Smooth muscle cell (in vitro differentiated cells): Measurements from ENCODE around the gene MGAT4C. TPM values are rescaled to one million over a fixed set of nuclear protein-coding genes. Genes with fewer than 3 reads are reported as not detected.

Experiments
- DNase-seq: peaks from one replicate; lab custom pipeline; 2025; ENCODE audit not compliant: unreplicated experiment; lab: John Stamatoyannopoulos, UW
- H2AFZ ChIP-seq: fragments of 200-600 bp; sonication (generic); 2 replicates; pipeline ENCODE4 v1.6.0; 2016; ENCODE audit warnings: antibody characterized with exemption, low read depth, mild to moderate bottlenecking
- H3F3A ChIP-seq: fragments of 200-600 bp; sonication (generic); 2 replicates; pipeline ENCODE4 v1.6.0; 2017; ENCODE audit warnings: antibody characterized with exemption, low read depth
- H3K27ac ChIP-seq: fragments of 200-600 bp; sonication (generic); 2 replicates; pipeline ENCODE4 v1.5.1; 2016; ENCODE audit warnings: low read depth, mild to moderate bottlenecking
- H3K27me3 ChIP-seq: fragments of 200-600 bp; sonication (generic); 2 replicates; pipeline ENCODE4 v1.6.1; 2016; ENCODE audit warnings: low read depth, mild to moderate bottlenecking
- H3K36me3 ChIP-seq: fragments of 200-600 bp; sonication (generic); 2 replicates; pipeline ENCODE4 v1.5.1; 2016; ENCODE audit warnings: low read depth
- H3K4me1 ChIP-seq: fragments of 200-600 bp; sonication (generic); 2 replicates; pipeline ENCODE4 v1.5.1; 2016; ENCODE audit warnings: low read depth
- H3K4me2 ChIP-seq: fragments of 200-600 bp; sonication (generic); 2 replicates; pipeline ENCODE4 v1.6.0; 2016; ENCODE audit warnings: mild to moderate bottlenecking
- H3K4me3 ChIP-seq: fragments of 200-600 bp; sonication (generic); 2 replicates; pipeline ENCODE4 v1.5.1; 2016; ENCODE audit warnings: mild to moderate bottlenecking
- H3K79me2 ChIP-seq: fragments of 200-600 bp; sonication (generic); 2 replicates; pipeline ENCODE4 v1.6.0; 2016; ENCODE audit warnings: low read depth, mild to moderate bottlenecking
- H3K9ac ChIP-seq: fragments of 200-600 bp; sonication (generic); 2 replicates; pipeline ENCODE4 v1.6.0; 2016; ENCODE audit warnings: low read depth
- H3K9me3 ChIP-seq: fragments of 200-600 bp; sonication (generic); replicated peaks from 2 replicates; pipeline ENCODE4 v1.5.1; 2016; ENCODE audit warnings: low read depth
- H4K20me1 ChIP-seq: fragments of 200-600 bp; sonication (generic); 2 replicates; pipeline ENCODE4 v1.6.0; 2016; ENCODE audit warnings: low read depth
- CTCF ChIP-seq: fragments of 200-600 bp; sonication (generic); IDR thresholded peaks from 2 replicates; pipeline ENCODE4 v1.5.1; 2017; ENCODE audit warnings: borderline replicate concordance, mild to moderate bottlenecking, antibody characterized with exemption; ENCODE audit not compliant: insufficient read depth, poor library complexity, severe bottlenecking
- WGBS: methylation state at CpG from one replicate; pipeline ENCODE4 v1.1.7; 2016; ENCODE audit warnings: low lambda C conversion rate; 5-methylcytosine and 5-hydroxymethylcytosine counted together
- polyA plus RNA-seq: library from polyadenylated mRNA; unstranded; fragments of >200 nt; fragmentation: Nextera tagmentation; extraction: Ambion mirVana; gene quantifications from 2 replicates; pipeline ENCODE4 v1.2.1, GENCODE V29; 2016
- total RNA-seq: library from RNA; depleted of rRNA; stranded (reverse); fragments of >200 nt; gene quantifications from 2 replicates; pipeline ENCODE4 v1.2.3, GENCODE V29; 2014

The MGAT4C gene
- total and polyA plus RNA-seq, 2 experiments from 2014 or later: 0.22 TPM; not detected in 1

- H3K4me1 ChIP-seq: no peaks in the 10 kb centered on the region
- H3K4me2 ChIP-seq: no peak overlapping the region
- no peaks in the 10 kb centered on the region for H3F3A ChIP-seq
- 97% methylated on average over 5 of the region's 5 CpGs for WGBS
- no peak overlapping the region for H3K27ac ChIP-seq
- H3K9me3 ChIP-seq: no peaks in the 10 kb centered on the region
- no peaks in the 10 kb centered on the region for H4K20me1 ChIP-seq
- H2AFZ ChIP-seq: no peak overlapping the region
- no peak overlapping the region for H3K9ac ChIP-seq
- H3K27me3 ChIP-seq: no peaks in the 10 kb centered on the region
- H3K36me3 ChIP-seq: no peaks in the 10 kb centered on the region
- no peak for TF ChIP-seq CTCF
- no peaks in the 10 kb centered on the region for H3K79me2 ChIP-seq
- H3K4me3 ChIP-seq: no peak overlapping the region
- no peak for DNase-seq
These were observed 309.8 kb downstream of the MGAT4C start for GRCh38 chr12:85946375-85946774.

GRCh38 chr12:85927166-85927565 lies 329.0 kb downstream of the MGAT4C start:
- DNase-seq: no peak
- no peaks in the 10 kb centered on the region for H3K79me2 ChIP-seq
- H3F3A ChIP-seq: no peaks in the 10 kb centered on the region
- H2AFZ ChIP-seq: no peak overlapping the region
- no peak for TF ChIP-seq CTCF
- no peaks in the 10 kb centered on the region for H3K36me3 ChIP-seq
- no peaks in the 10 kb centered on the region for H3K27me3 ChIP-seq
- no peaks in the 10 kb centered on the region for H3K4me1 ChIP-seq
- H3K4me3 ChIP-seq: no peak overlapping the region
- H4K20me1 ChIP-seq: no peaks in the 10 kb centered on the region
- H3K27ac ChIP-seq: no peak overlapping the region
- no peaks in the 10 kb centered on the region for H3K9me3 ChIP-seq
- H3K4me2 ChIP-seq: no peak overlapping the region
- no peak overlapping the region for H3K9ac ChIP-seq

GRCh38 chr12:85923767-85924331 lies 332.3 kb downstream of the MGAT4C start:
- 89% methylated on average over 1 of the region's 1 CpG for WGBS
- TF ChIP-seq CTCF: peak; percentile 69
- H3K4me2 ChIP-seq: no peak overlapping the region

GRCh38 chr12:85920324-85920947 lies 335.8 kb downstream of the MGAT4C start:
- DNase-seq: no peak
- Histone ChIP-seq H3K4me2 (peak overlapping the region; percentile 48), H3K36me3 (no peaks in the 10 kb centered on the region), H3F3A (no peaks in the 10 kb centered on the region), H3K27ac (no peak overlapping the region), H3K9ac (no peak overlapping the region), H3K9me3 (no peaks in the 10 kb centered on the region), H3K4me3 (no peak overlapping the region), H3K4me1 (no peaks in the 10 kb centered on the region), H3K79me2 (no peaks in the 10 kb centered on the region), H3K27me3 (no peaks in the 10 kb centered on the region), H2AFZ (no peak overlapping the region), H4K20me1 (no peaks in the 10 kb centered on the region)
- WGBS: 24% methylated on average over 3 of the region's 3 CpGs
- peak; percentile 75 for TF ChIP-seq CTCF

More at GRCh38 chr12:85923767-85924331, 332.3 kb downstream of the MGAT4C start:
- Histone ChIP-seq H3K27ac (no peak overlapping the region), H3K36me3 (no peaks in the 10 kb centered on the region), H3K79me2 (no peaks in the 10 kb centered on the region), H3K9ac (no peak overlapping the region), H2AFZ (no peak overlapping the region), H3K9me3 (no peaks in the 10 kb centered on the region), H3K4me1 (no peaks in the 10 kb centered on the region), H4K20me1 (no peaks in the 10 kb centered on the region), H3K27me3 (no peaks in the 10 kb centered on the region), H3K4me3 (no peak overlapping the region), H3F3A (no peaks in the 10 kb centered on the region)
- no peak for DNase-seq
